Endothelial cell of umbilical vein (primary cell): ENCODE results near the gene TUFT1. TPM values are rescaled to one million over a fixed set of nuclear protein-coding genes. Genes with fewer than 3 reads are reported as not detected.

Experiments
- BruUV-seq: library from RNA; stranded (reverse); fragments of 400-500 nt; replicated peaks from 2 replicates; lab custom pipeline; 2021; lab: Mats Ljungman, UMichigan
- CTCF ChIA-PET: fragments of 300-600, 350-600 bp; sonication (Branson Sonifier 250); formaldehyde crosslinking; loops from one replicate; lab custom pipeline; 2021; ENCODE audit warnings: antibody characterized with exemption, inconsistent platforms; lab: Charles Lee
- POLR2A ChIA-PET: fragments of 300-600, 350-600 bp; sonication (Branson Sonifier 250); formaldehyde crosslinking; loops from one replicate; lab custom pipeline; 2021; ENCODE audit warnings: antibody characterized with exemption, inconsistent platforms; lab: Charles Lee
- DNase-seq: peaks from one replicate; pipeline ENCODE4 v3.0.0-alpha.2; 2011; ENCODE audit warnings: low read depth, low spot score
- FAIRE-seq: peaks from 2 replicates; lab custom pipeline; 2011; peaks lifted over from hg19 to GRCh38; lab: Jason Lieb, UNC
- H2AFZ ChIP-seq: 2 replicates; pipeline ENCODE4 v1.6.0; 2012; ENCODE audit warnings: low read depth, low read length, control low read depth, inconsistent platforms
- H3K27ac ChIP-seq: 2 replicates; pipeline ENCODE4 v1.5.1; 2011; ENCODE audit warnings: low read depth, mild to moderate bottlenecking, control low read depth, low read length, moderate library complexity; ENCODE audit not compliant: insufficient read depth
- H3K27me3 ChIP-seq, 2 experiments: 2 replicates each; pipeline versions ENCODE4 v1.6.0 to v1.6.1; 2011; ENCODE audit warnings: low read length in 2 of 2, mixed read lengths in 1 of 2; ENCODE audit not compliant: control insufficient read depth in 2 of 2, insufficient read depth in 2 of 2
- H3K36me3 ChIP-seq, 2 experiments: 2 replicates in 1 of 2; 3 replicates in 1 of 2; pipeline ENCODE4 v1.5.1; 2011; ENCODE audit warnings: low read length in 2 of 2, mild to moderate bottlenecking in 1 of 2, moderate library complexity in 1 of 2; ENCODE audit not compliant: control insufficient read depth in 2 of 2, insufficient read depth in 2 of 2; ENCODE audit errors: extremely low read depth in 1 of 2
- H3K4me1 ChIP-seq: 3 replicates; pipeline ENCODE4 v1.5.1; 2011; ENCODE audit warnings: mild to moderate bottlenecking, low read length; ENCODE audit not compliant: control insufficient read depth, insufficient read depth; ENCODE audit errors: extremely low read depth
- H3K4me2 ChIP-seq: 2 replicates; pipeline ENCODE4 v1.6.1; 2011; ENCODE audit warnings: low read length, control low read depth, mixed read lengths; ENCODE audit not compliant: insufficient read depth
- H3K4me3 ChIP-seq, 3 experiments: fragments of 200-600 bp in 1 of 3; sonication (generic), shearing (Covaris generic) in 1 of 3; replicated peaks in 1 of 3; 2 replicates each; pipeline ENCODE4 v1.5.1; 2011 to 2016; ENCODE audit warnings: control low read depth in 3 of 3, low read length in 3 of 3, mild to moderate bottlenecking in 2 of 3, inconsistent platforms in 1 of 3, low read depth in 1 of 3, moderate library complexity in 1 of 3; ENCODE audit not compliant: insufficient read depth in 1 of 3
- H3K79me2 ChIP-seq: 2 replicates; pipeline ENCODE4 v1.6.0; 2012; ENCODE audit warnings: low read length, inconsistent platforms; ENCODE audit not compliant: control insufficient read depth, insufficient read depth
- H3K9ac ChIP-seq: replicated peaks from 2 replicates; pipeline ENCODE3; 2011; ENCODE audit warnings: low read length, control low read depth; ENCODE audit not compliant: insufficient read depth; ENCODE audit errors: extremely low read depth
- H3K9me1 ChIP-seq: replicated peaks from 3 replicates; pipeline ENCODE4 v1.6.0; 2011; ENCODE audit warnings: mild to moderate bottlenecking, low read length; ENCODE audit not compliant: control insufficient read depth, insufficient read depth; ENCODE audit errors: extremely low read depth
- H3K9me3 ChIP-seq: replicated peaks from 2 replicates; pipeline ENCODE4 v1.5.1; 2012; ENCODE audit warnings: low read length, inconsistent platforms; ENCODE audit not compliant: control insufficient read depth, insufficient read depth
- H4K20me1 ChIP-seq: replicated peaks from 2 replicates; pipeline ENCODE3; 2011; ENCODE audit warnings: mild to moderate bottlenecking, low read length; ENCODE audit not compliant: control insufficient read depth, insufficient read depth; ENCODE audit errors: extremely low read depth
- CTCF ChIP-seq, 2 donors: IDR thresholded peaks; 1 replicate in 1 of 2; 2 replicates in 1 of 2; pipeline ENCODE4 v1.5.1; 2011; ENCODE audit warnings: low read length in 2 of 2, mild to moderate bottlenecking in 2 of 2, moderate library complexity in 2 of 2, control low read depth in 1 of 2, inconsistent platforms in 1 of 2, low read depth in 1 of 2; ENCODE audit not compliant: insufficient read depth in 1 of 2; ENCODE audit errors: extremely low read depth in 1 of 2
- EZH2 ChIP-seq: IDR thresholded peaks from 2 replicates; pipeline ENCODE4 v1.6.1; 2012; ENCODE audit warnings: borderline replicate concordance, low read depth, mild to moderate bottlenecking, moderate library complexity, low read length, inconsistent platforms; ENCODE audit not compliant: severe bottlenecking
- FOS ChIP-seq: IDR thresholded peaks from 2 replicates; pipeline ENCODE4 v1.6.1; 2011; ENCODE audit warnings: mild to moderate bottlenecking, low read length, moderate library complexity, borderline replicate concordance; ENCODE audit not compliant: insufficient read depth
- GATA2 ChIP-seq: IDR thresholded peaks from 2 replicates; pipeline ENCODE4 v1.7.0; 2011; ENCODE audit warnings: low read depth, mild to moderate bottlenecking, moderate library complexity, mixed read lengths, low read length; ENCODE audit not compliant: insufficient read length, insufficient read depth
- JUN ChIP-seq: IDR thresholded peaks from 2 replicates; pipeline ENCODE4 v1.6.1; 2011; ENCODE audit warnings: borderline replicate concordance, low read depth; ENCODE audit not compliant: insufficient read length, insufficient read depth
- MYC ChIP-seq: IDR thresholded peaks from one replicate; pipeline ENCODE4 v1.6.1; 2011; ENCODE audit warnings: mild to moderate bottlenecking, low read depth, low read length
- POLR2A ChIP-seq: IDR thresholded peaks from 2 replicates; pipeline ENCODE4 v1.6.1; 2012; ENCODE audit warnings: low read depth, mild to moderate bottlenecking, control low read depth, low read length
- POLR2AphosphoS5 ChIP-seq: IDR thresholded peaks from 2 replicates; pipeline ENCODE4 v1.6.1; 2012; ENCODE audit warnings: low read depth, mild to moderate bottlenecking, control low read depth, low read length, moderate library complexity; ENCODE audit not compliant: insufficient read depth
- dilution Hi-C: fragments of 300-500 bp; cut with MboI; formaldehyde crosslinking; loops from one replicate; pipeline ENCODE4 v1.15.0; 2019; ENCODE audit warnings: low sequenced_read_pairs; ENCODE audit not compliant: extremely low pct_ligation_motif_present
- intact Hi-C: fragments of 100-400 bp; cut with micrococcal nuclease; formaldehyde crosslinking; loops from one replicate; pipeline ENCODE4 v1.10.0; 2022
- polyA plus RNA-seq, 4 experiments: library from polyadenylated mRNA; depleted of rRNA in 3 of 4; stranded (reverse) in 3 of 4; unstranded in 1 of 4; fragments of >200 nt; gene quantifications; 2 replicates each; pipeline versions ENCODE4 v1.2.1 to v1.2.3, GENCODE V29; 2011 to 2012; ENCODE audit warnings: missing spikeins in 1 of 4
- total RNA-seq: library from RNA; stranded (reverse); gene quantifications from 2 replicates; pipeline ENCODE4 v1.2.3, GENCODE V29; 2021
- TF ChIP-seq, protein P1 (sequence below): IDR thresholded peaks from 2 replicates; pipeline ENCODE4 v1.6.1; 2011; ENCODE audit not compliant: insufficient read depth, insufficient read length

The TUFT1 gene
- total and polyA plus RNA-seq, 2 donors (not counting 3 experiments of a cell fraction or from before 2014, with no cell fraction given): 4.3 to 5.1 TPM

DNA sequence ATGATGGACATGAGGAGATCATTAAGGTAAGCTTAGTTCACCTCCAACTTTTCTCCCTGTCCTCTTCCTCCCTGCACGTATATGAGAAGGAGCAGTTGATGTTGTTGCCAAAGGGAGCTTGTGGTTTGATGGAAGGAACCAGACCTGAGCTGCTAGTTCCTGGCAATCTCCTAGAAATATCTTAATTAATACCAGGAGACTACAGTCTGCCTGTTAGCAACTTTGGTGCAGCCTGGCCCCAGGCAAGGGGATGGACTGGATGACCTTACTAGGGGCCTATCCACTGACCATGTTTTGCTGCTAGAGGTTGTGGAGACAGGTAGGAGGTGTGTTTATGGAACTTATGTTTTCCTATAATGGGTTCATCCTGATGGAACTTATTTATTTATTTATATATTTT, 22.6 kb downstream of the TUFT1 start:
- BruUV-seq: no TSS peak
- no peak for TF ChIP-seq JUN
- TF ChIP-seq FOS: no peak
- TF ChIP-seq MYC: no peak
- TF ChIP-seq POLR2A: no peak
- TF ChIP-seq GATA2: no peak
- TF ChIP-seq CTCF (IDR thresholded peaks at IDR 0.05; ENCODE audit: extremely low read depth in 1 of 2, insufficient read depth in 1 of 2, low read depth in 1 of 2, low read length in 2 of 2): no peak
- no peak for TF ChIP-seq POLR2AphosphoS5
- TF ChIP-seq, protein P1, sequence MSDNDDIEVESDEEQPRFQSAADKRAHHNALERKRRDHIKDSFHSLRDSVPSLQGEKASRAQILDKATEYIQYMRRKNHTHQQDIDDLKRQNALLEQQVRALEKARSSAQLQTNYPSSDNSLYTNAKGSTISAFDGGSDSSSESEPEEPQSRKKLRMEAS: no peak
- TF ChIP-seq EZH2: no peak
- ChIA-PET CTCF (interaction anchor here (0.8 kb wide), 1 partner anchor 172 kb away, joined by 3 read pairs; no protein-coding TSS in a partner anchor), POLR2A (no interaction called here)
- no peak overlapping the region for H3K4me2 ChIP-seq
- H3K4me3 ChIP-seq: no peak overlapping the region
- H3K27ac ChIP-seq: no peak overlapping the region
- FAIRE-seq: no peak
- intact Hi-C loops (no loop called here), dilution Hi-C loops (no loop called here)
- no peaks in the 10 kb centered on the region for H3K36me3 ChIP-seq
- H3K79me2 ChIP-seq: no peaks in the 10 kb centered on the region
- DNase-seq: no peak
- no peak overlapping the region for H2AFZ ChIP-seq
- H3K9me1 ChIP-seq: no peaks in the 10 kb centered on the region
- no peaks in the 10 kb centered on the region for H3K9me3 ChIP-seq
- no peaks in the 10 kb centered on the region for H4K20me1 ChIP-seq
- H3K9ac ChIP-seq: no peak overlapping the region
- H3K4me1 ChIP-seq: no peaks in the 10 kb centered on the region
- no peaks in the 10 kb centered on the region for H3K27me3 ChIP-seq
